B cell (primary cell): Measurements from ENCODE around the gene CSMD2. TPM values are rescaled to one million over a fixed set of nuclear protein-coding genes. Genes with fewer than 3 reads are reported as not detected.

Experiments used
- ATAC-seq: fragments of 200-7000 bp; cut with Tn5 transposase; one replicate; pipeline ENCODE4 v1.10.0; 2021; ENCODE audit warnings: low read depth, mild to moderate bottlenecking, moderate number of reproducible peaks, moderate library complexity
- CTCF ChIA-PET: fragments of 350-600 bp; sonication (Branson Sonifier 250); formaldehyde crosslinking; loops from one replicate; lab custom pipeline; 2021; ENCODE audit warnings: antibody characterized with exemption, inconsistent platforms; lab: Charles Lee
- POLR2A ChIA-PET: fragments of 350-600 bp; sonication (Branson Sonifier 250); formaldehyde crosslinking; loops from one replicate; lab custom pipeline; 2021; ENCODE audit warnings: antibody characterized with exemption; lab: Charles Lee
- DNase-seq: peaks from one replicate; pipeline ENCODE4 v3.0.0; 2013
- H2AFZ ChIP-seq: 2 replicates; pipeline ENCODE4 v1.6.1; 2012; ENCODE audit warnings: mild to moderate bottlenecking, low read depth, low read length; ENCODE audit not compliant: insufficient read depth, poor library complexity, severe bottlenecking
- H3K27ac ChIP-seq, 2 donors: 1 replicate in 1 of 2; 2 replicates in 1 of 2; pipeline ENCODE4 v1.5.1; 2012 to 2013; ENCODE audit warnings: low read length in 2 of 2, mild to moderate bottlenecking in 2 of 2, moderate library complexity in 1 of 2
- H3K27me3 ChIP-seq, 4 experiments: fragments of 200-600 bp in 1 of 4; sonication (generic) in 1 of 4; replicated peaks in 1 of 4; 1 replicate in 2 of 4; 2 replicates in 2 of 4; pipeline versions ENCODE4 v1.6.1 to v1.7.0; 2013 to 2016; ENCODE audit warnings: low read length in 3 of 4, mild to moderate bottlenecking in 2 of 4, mixed read lengths in 1 of 4, moderate library complexity in 1 of 4; ENCODE audit not compliant: insufficient read depth in 4 of 4, control insufficient read depth in 3 of 4; ENCODE audit errors: control extremely low read depth in 1 of 4
- H3K36me3 ChIP-seq, 2 experiments: replicated peaks in 1 of 2; 1 replicate in 1 of 2; 2 replicates in 1 of 2; pipeline versions ENCODE4 v1.6.1 to v1.7.1; 2013; ENCODE audit warnings: low read length in 1 of 2; ENCODE audit not compliant: insufficient read depth in 2 of 2, control insufficient read depth in 1 of 2; ENCODE audit errors: control extremely low read depth in 1 of 2, extremely low read depth in 1 of 2
- H3K4me1 ChIP-seq, 2 donors: fragments of 200-600 bp in 1 of 2; sonication (generic) in 1 of 2; 1 replicate in 1 of 2; 2 replicates in 1 of 2; pipeline versions ENCODE4 v1.5.1 to v1.6.1; 2013 to 2017; ENCODE audit warnings: low read length in 2 of 2; ENCODE audit not compliant: control insufficient read depth in 2 of 2, insufficient read depth in 2 of 2
- H3K4me2 ChIP-seq: replicated peaks from 2 replicates; pipeline ENCODE3; 2012; ENCODE audit warnings: mild to moderate bottlenecking, low read depth, low read length; ENCODE audit not compliant: poor library complexity, severe bottlenecking
- H3K4me3 ChIP-seq, 5 experiments: fragments of 200-600 bp in 1 of 5; sonication (generic) in 1 of 5; 1 replicate in 3 of 5; 2 replicates in 2 of 5; pipeline versions ENCODE4 v1.5.1 to v1.7.0; 2011 to 2016; ENCODE audit warnings: low read length in 4 of 5, mild to moderate bottlenecking in 4 of 5, low read depth in 2 of 5, control low read depth in 1 of 5, moderate library complexity in 1 of 5; ENCODE audit not compliant: insufficient read depth in 1 of 5; ENCODE audit errors: control extremely low read depth in 1 of 5, extremely low read depth in 1 of 5
- H3K79me2 ChIP-seq: fragments of 200-600 bp; sonication (generic); one replicate; pipeline ENCODE4 v1.6.0; 2016; ENCODE audit warnings: low read length; ENCODE audit not compliant: control insufficient read depth, insufficient read depth
- H3K9ac ChIP-seq: fragments of 200-600 bp; sonication (generic); 2 replicates; pipeline ENCODE4 v1.6.1; 2017; ENCODE audit warnings: mild to moderate bottlenecking, low read length, moderate library complexity
- H3K9me3 ChIP-seq, 3 donors: one replicate each; pipeline versions ENCODE4 v1.6.1 to v1.7.1; 2013; ENCODE audit warnings: low read length in 2 of 3; ENCODE audit not compliant: control insufficient read depth in 2 of 3, insufficient read depth in 1 of 3; ENCODE audit errors: control extremely low read depth in 1 of 3
- H4K20me1 ChIP-seq: 2 replicates; pipeline ENCODE4 v1.6.0; 2012; ENCODE audit warnings: mild to moderate bottlenecking, low read length; ENCODE audit not compliant: insufficient read depth, control insufficient read depth, poor library complexity, severe bottlenecking
- H3K27ac Mint-ChIP-seq: one replicate; pipeline ENCODE4 v1.8.0; 2021; ENCODE audit warnings: mixed read lengths
- H3K27me3 Mint-ChIP-seq: one replicate; pipeline ENCODE4 v1.8.0; 2021; ENCODE audit warnings: mixed read lengths
- H3K4me1 Mint-ChIP-seq: one replicate; pipeline ENCODE4 v1.8.0; 2021; ENCODE audit warnings: mixed read lengths
- H3K4me3 Mint-ChIP-seq: one replicate; pipeline ENCODE4 v1.8.0; 2021; ENCODE audit warnings: mixed read lengths
- H3K9me3 Mint-ChIP-seq: one replicate; pipeline ENCODE4 v1.8.0; 2022; ENCODE audit warnings: mixed read lengths; ENCODE audit not compliant: insufficient read depth
- CTCF ChIP-seq: fragments of 200-600 bp; IDR thresholded peaks from one replicate; pipeline ENCODE4 v1.8.0; 2022; ENCODE audit warnings: antibody characterized with exemption, mild to moderate bottlenecking
- EZH2 ChIP-seq: IDR thresholded peaks from 2 replicates; pipeline ENCODE4 v1.6.1; 2012; ENCODE audit warnings: borderline replicate concordance, low read depth, mild to moderate bottlenecking, moderate library complexity, low read length; ENCODE audit not compliant: insufficient read depth, poor library complexity, severe bottlenecking
- WGBS: methylation state at CpG from one replicate; pipeline ENCODE4 v1.1.5; 2013; ENCODE audit warnings: missing lambda C conversion rate; ENCODE audit not compliant: insufficient coverage; 5-methylcytosine and 5-hydroxymethylcytosine counted together
- intact Hi-C: fragments of 100-400 bp; cut with micrococcal nuclease; formaldehyde crosslinking; loops from one replicate; pipeline ENCODE4 v1.10.0; 2022
- polyA plus RNA-seq: library from polyadenylated mRNA; depleted of rRNA; stranded (reverse); fragments of >200 nt; gene quantifications from 2 replicates; pipeline ENCODE4 v1.2.3, GENCODE V29; 2012
- total RNA-seq, 2 donors: library from RNA; stranded (reverse); fragments of 120-200 nt in 1 of 2; gene quantifications; 1 replicate in 1 of 2; 2 replicates in 1 of 2; pipeline versions ENCODE4 v1.2.3 to v1.2.4, GENCODE V29; 2013 to 2022

Gene CSMD2
- total and polyA plus RNA-seq, 2 donors (not counting 1 experiment from before 2014, with no cell fraction given): not detected

- no peaks in the 10 kb centered on the region for H3K36me3 ChIP-seq
- Mint-ChIP-seq H3K9me3 (no peaks in the 10 kb centered on the region), H3K27ac (no peak overlapping the region), H3K4me3 (no peak overlapping the region), H3K4me1 (no peaks in the 10 kb centered on the region), H3K27me3 (peaks cover 16% of the 10 kb centered on the region)
- no peak for DNase-seq
- no peak overlapping the region for H2AFZ ChIP-seq
- H3K4me2 ChIP-seq: no peak overlapping the region
- no peak for ATAC-seq
- intact Hi-C loops: no loop called here
- no peaks in the 10 kb centered on the region for H3K79me2 ChIP-seq
- no peaks in the 10 kb centered on the region for H4K20me1 ChIP-seq
- no peak overlapping the region for H3K4me3 ChIP-seq
- 67% methylated on average over 2 of the region's 4 CpGs for WGBS
- H3K9ac ChIP-seq: no peak overlapping the region
- POLR2A ChIA-PET: no interaction called here
- no peaks in the 10 kb centered on the region for H3K9me3 ChIP-seq
- CTCF ChIA-PET: no interaction called here
- H3K27ac ChIP-seq: no peak overlapping the region
- no peaks in the 10 kb centered on the region for H3K4me1 ChIP-seq
- peaks cover 0 to 4% (median 0%) of the 10 kb centered on the region in 4 experiments for H3K27me3 ChIP-seq
- no peak for TF ChIP-seq EZH2
- TF ChIP-seq CTCF: no peak
Observed at GRCh38 chr1:33764149-33764548, 400.9 kb downstream of the CSMD2 start.

DNA sequence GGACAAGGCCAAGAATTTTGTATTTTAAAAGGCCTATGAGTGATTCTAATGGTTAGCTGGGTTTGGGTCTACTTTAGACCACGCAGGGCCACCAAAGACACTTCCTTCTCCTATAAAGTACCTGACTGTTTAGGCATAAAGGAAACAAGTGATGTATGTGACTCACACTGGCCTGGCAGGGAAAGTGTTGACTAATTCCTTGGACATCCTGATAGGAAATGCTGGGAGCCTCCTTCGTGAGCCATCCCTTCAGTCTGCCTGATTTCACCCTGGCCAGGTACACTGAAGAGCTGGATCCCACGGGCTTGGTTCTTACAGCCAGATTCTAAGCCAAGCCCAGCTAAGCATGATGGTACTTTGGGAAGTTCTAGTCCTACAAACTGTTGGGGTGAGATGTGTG is 401.6 kb downstream of the CSMD2 start:
- 91% methylated on average over 2 of the region's 3 CpGs for WGBS
- no peaks in the 10 kb centered on the region for H4K20me1 ChIP-seq
- peaks cover 0 to 4% (median 0%) of the 10 kb centered on the region in 4 experiments for H3K27me3 ChIP-seq
- ATAC-seq (no peak), DNase-seq (no peak)
- no peaks in the 10 kb centered on the region for H3K36me3 ChIP-seq
- POLR2A ChIA-PET: no interaction called here
- H3K4me1 ChIP-seq: no peaks in the 10 kb centered on the region
- no peak overlapping the region for H3K4me3 ChIP-seq
- H3K27ac ChIP-seq: no peak overlapping the region
- no peaks in the 10 kb centered on the region for H3K79me2 ChIP-seq
- H3K9ac ChIP-seq: no peak overlapping the region
- Mint-ChIP-seq H3K27me3 (peaks cover 10% of the 10 kb centered on the region), H3K4me3 (no peak overlapping the region), H3K4me1 (no peaks in the 10 kb centered on the region), H3K27ac (no peak overlapping the region), H3K9me3 (no peaks in the 10 kb centered on the region)
- H3K9me3 ChIP-seq: no peaks in the 10 kb centered on the region
- no peak overlapping the region for H2AFZ ChIP-seq
- no peak overlapping the region for H3K4me2 ChIP-seq
- TF ChIP-seq EZH2 (no peak), CTCF (no peak)
- CTCF ChIA-PET: no interaction called here
- intact Hi-C loops: no loop called here
